ENCODE measurements around the gene ALG12.

GRCh38 chr22:49954354-49954753 lies 36.1 kb upstream of the ALG12 start:
- TF ChIP-seq CTCF (IDR thresholded peaks at IDR 0.05): no peak
- TF ChIP-seq POLR2A (IDR thresholded peaks at IDR 0.05): no peak

All from stomach (tissue), 4 donors.